NB4 (cell line): Measurements from ENCODE around the gene MYOM1.

Experiments
- DNase-seq: peaks from one replicate; pipeline ENCODE4 v3.0.0; 2010; ENCODE audit warnings: low read depth
- H3K4me3 ChIP-seq: one replicate; pipeline ENCODE4 v1.5.1; 2011; ENCODE audit warnings: mild to moderate bottlenecking, low read depth, low read length, moderate library complexity
- MAX ChIP-seq: IDR thresholded peaks from 2 replicates; pipeline ENCODE4 v1.6.1; 2011; ENCODE audit warnings: low read depth, low read length
- MYC ChIP-seq: IDR thresholded peaks from 2 replicates; pipeline ENCODE4 v1.6.1; 2011; ENCODE audit warnings: low read depth, low read length
- POLR2A ChIP-seq: IDR thresholded peaks from 2 replicates; pipeline ENCODE4 v1.6.1; 2011; ENCODE audit warnings: mild to moderate bottlenecking; ENCODE audit not compliant: insufficient read length; ENCODE audit errors: extremely low read depth
- TF ChIP-seq, protein P1 (sequence below): IDR thresholded peaks from one replicate; pipeline ENCODE4 v1.5.1; 2012; ENCODE audit warnings: low read depth, low read length

The MYOM1 gene

DNA sequence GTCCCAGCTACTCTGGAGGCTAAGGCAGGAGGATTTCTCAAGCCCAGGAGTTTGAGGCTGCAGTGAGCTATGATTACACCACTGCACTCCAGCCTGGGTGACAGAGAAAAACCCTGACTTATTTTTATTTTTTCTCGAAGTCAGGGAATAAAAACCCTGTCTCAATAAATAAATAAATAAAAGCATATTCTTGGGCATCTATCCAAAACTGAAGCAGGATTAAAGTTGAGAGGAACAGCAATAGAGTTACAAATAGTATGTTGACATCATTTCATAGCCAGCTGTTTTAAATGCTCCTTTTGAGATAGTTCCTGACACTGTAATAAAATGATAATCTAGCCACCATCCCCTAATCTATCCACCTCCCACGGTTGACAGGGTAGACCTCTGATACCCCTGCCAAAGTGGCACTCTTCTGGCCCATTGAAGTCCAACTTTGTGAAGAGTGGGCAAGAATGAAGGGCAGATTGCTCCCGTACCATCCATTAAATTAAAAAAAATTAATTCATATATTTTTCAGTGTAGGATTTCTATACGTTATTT is 164.5 kb downstream of the MYOM1 start:
- DNase-seq = no peak
- H3K4me3 ChIP-seq = no peak overlapping the region
- TF ChIP-seq POLR2A (no peak), MYC (no peak), MAX (no peak)
- TF ChIP-seq, protein P1, sequence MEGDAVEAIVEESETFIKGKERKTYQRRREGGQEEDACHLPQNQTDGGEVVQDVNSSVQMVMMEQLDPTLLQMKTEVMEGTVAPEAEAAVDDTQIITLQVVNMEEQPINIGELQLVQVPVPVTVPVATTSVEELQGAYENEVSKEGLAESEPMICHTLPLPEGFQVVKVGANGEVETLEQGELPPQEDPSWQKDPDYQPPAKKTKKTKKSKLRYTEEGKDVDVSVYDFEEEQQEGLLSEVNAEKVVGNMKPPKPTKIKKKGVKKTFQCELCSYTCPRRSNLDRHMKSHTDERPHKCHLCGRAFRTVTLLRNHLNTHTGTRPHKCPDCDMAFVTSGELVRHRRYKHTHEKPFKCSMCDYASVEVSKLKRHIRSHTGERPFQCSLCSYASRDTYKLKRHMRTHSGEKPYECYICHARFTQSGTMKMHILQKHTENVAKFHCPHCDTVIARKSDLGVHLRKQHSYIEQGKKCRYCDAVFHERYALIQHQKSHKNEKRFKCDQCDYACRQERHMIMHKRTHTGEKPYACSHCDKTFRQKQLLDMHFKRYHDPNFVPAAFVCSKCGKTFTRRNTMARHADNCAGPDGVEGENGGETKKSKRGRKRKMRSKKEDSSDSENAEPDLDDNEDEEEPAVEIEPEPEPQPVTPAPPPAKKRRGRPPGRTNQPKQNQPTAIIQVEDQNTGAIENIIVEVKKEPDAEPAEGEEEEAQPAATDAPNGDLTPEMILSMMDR = no peak

DNA sequence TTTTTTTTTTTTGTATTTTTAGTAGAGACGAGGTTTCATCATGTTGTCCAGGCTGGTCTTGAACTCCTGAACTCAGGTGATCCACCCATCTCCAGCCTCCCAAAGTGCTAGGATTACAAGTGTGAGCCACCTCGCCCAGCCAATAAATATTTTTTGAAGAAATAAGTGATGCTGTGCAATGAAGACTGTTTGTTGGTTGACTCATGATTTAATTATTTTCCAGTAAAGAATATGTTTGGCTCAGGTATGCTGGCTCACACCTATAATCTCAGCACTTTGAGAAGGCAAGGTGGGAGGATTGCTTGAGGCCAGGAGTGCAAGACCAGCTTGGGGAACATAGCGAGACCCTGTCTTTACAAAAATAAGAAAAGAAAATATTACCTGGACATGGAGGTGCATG is 165.0 kb downstream of the MYOM1 start:
- no peak for DNase-seq
- H3K4me3 ChIP-seq = no peak overlapping the region

GRCh38 chr18:3054214-3054613 is 165.6 kb downstream of the MYOM1 start:
- DNase-seq = no peak
- TF ChIP-seq MYC = no peak
- no peak for TF ChIP-seq MAX
- TF ChIP-seq, protein P1 = no peak
- TF ChIP-seq POLR2A = no peak
- no peak overlapping the region for H3K4me3 ChIP-seq

More for the DNA sequence above, 165.0 kb downstream of the MYOM1 start:
- TF ChIP-seq, protein P1 = no peak
- no peak for TF ChIP-seq MAX
- no peak for TF ChIP-seq MYC
- TF ChIP-seq POLR2A = no peak

DNA sequence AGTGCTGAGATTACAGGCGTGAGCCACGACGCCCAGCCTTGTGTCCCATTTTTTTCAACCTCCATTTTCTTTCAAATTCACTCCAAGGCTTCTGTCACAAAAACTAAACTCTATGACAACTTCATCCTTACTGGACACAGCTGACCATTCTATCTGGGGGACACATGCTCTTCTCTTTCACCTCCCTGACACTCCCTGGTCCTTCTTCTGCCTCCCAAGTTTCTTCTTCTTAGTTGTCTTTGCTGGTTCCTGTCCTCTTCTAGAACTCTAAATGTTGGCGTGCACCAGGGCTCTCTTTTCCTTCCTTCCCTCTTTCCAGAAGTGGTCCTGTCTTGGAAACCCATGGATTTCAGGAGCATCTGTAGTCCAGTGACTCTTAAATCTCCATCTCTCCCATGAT is 166.7 kb downstream of the MYOM1 start:
- no peak for DNase-seq
- H3K4me3 ChIP-seq = no peak overlapping the region
- no peak for TF ChIP-seq MYC
- TF ChIP-seq, protein P1 = no peak
- TF ChIP-seq MAX = no peak
- TF ChIP-seq POLR2A = no peak

- TF ChIP-seq, protein P1 = no peak
- no peak for TF ChIP-seq MAX
- TF ChIP-seq MYC = no peak
- TF ChIP-seq POLR2A = no peak
- DNase-seq = no peak
- H3K4me3 ChIP-seq = no peak overlapping the region
These were observed 167.4 kb downstream of the MYOM1 start for GRCh38 chr18:3052411-3052758.
